OCI-LY1 (cell line): ENCODE measurements around the gene SCAF11.

ENCODE experiments used
- H2AFZ ChIP-seq: fragments of 200-600 bp; sonication (generic), shearing (Covaris generic); 2 replicates; pipeline ENCODE4 v1.6.0; 2014; ENCODE audit warnings: antibody characterized with exemption, mild to moderate bottlenecking, low read length
- H3F3A ChIP-seq: fragments of 200-600 bp; sonication (generic), shearing (Covaris generic); 2 replicates; pipeline ENCODE4 v1.6.0; 2014; ENCODE audit warnings: mild to moderate bottlenecking, antibody characterized with exemption, low read length, moderate library complexity; ENCODE audit not compliant: insufficient read depth
- H3K27ac ChIP-seq: fragments of 200-600 bp; sonication (generic); 2 replicates; pipeline ENCODE4 v1.5.1; 2014; ENCODE audit warnings: low read length, mixed run types, mild to moderate bottlenecking, low read depth; ENCODE audit not compliant: poor library complexity, severe bottlenecking
- H3K27me3 ChIP-seq: fragments of 200-600 bp; sonication (generic); 2 replicates; pipeline ENCODE4 v1.6.0; 2014; ENCODE audit warnings: antibody characterized with exemption, mild to moderate bottlenecking, low read length, moderate library complexity; ENCODE audit not compliant: insufficient read depth
- H3K36me3 ChIP-seq: fragments of 200-600 bp; sonication (generic); 2 replicates; pipeline ENCODE4 v1.6.1; 2014; ENCODE audit warnings: mild to moderate bottlenecking, antibody characterized with exemption, low read length, moderate library complexity, mixed read lengths; ENCODE audit not compliant: insufficient read depth
- H3K4me1 ChIP-seq: fragments of 200-600 bp; sonication (generic); 2 replicates; pipeline ENCODE4 v1.5.1; 2014; ENCODE audit warnings: mild to moderate bottlenecking, low read length, moderate library complexity; ENCODE audit not compliant: insufficient read depth, severe bottlenecking
- H3K4me2 ChIP-seq: fragments of 200-600 bp; sonication (generic), shearing (Covaris generic); 2 replicates; pipeline ENCODE4 v1.6.1; 2014; ENCODE audit warnings: low read length
- H3K4me3 ChIP-seq: fragments of 200-600 bp; sonication (generic); 2 replicates; pipeline ENCODE4 v1.5.1; 2014; ENCODE audit warnings: low read length, low read depth, mild to moderate bottlenecking, mixed read lengths; ENCODE audit not compliant: poor library complexity, severe bottlenecking
- H3K79me2 ChIP-seq: fragments of 200-600 bp; shearing (Covaris generic); 2 replicates; pipeline ENCODE4 v1.6.1; 2016; ENCODE audit warnings: mixed run types, low read length, mixed read lengths; ENCODE audit not compliant: insufficient read depth
- H3K9ac ChIP-seq: fragments of 200-600 bp; sonication (generic), shearing (Covaris generic); 2 replicates; pipeline ENCODE4 v1.6.1; 2014; ENCODE audit warnings: mild to moderate bottlenecking, low read length, mixed read lengths
- H3K9me2 ChIP-seq: fragments of 200-600 bp; sonication (generic), shearing (Covaris generic); 2 replicates; pipeline ENCODE4 v1.6.1; 2014; ENCODE audit warnings: low read depth, mild to moderate bottlenecking, low read length, mixed read lengths
- H3K9me3 ChIP-seq: fragments of 200-600 bp; shearing (Covaris generic); 2 replicates; pipeline ENCODE4 v1.6.1; 2014; ENCODE audit warnings: low read length, mixed read lengths
- H4K20me1 ChIP-seq: fragments of 200-600 bp; sonication (generic), shearing (Covaris generic); 2 replicates; pipeline ENCODE4 v1.6.0; 2016; ENCODE audit warnings: mild to moderate bottlenecking, low read length; ENCODE audit not compliant: insufficient read depth
- CTCF ChIP-seq: fragments of 200-600 bp; sonication (generic), shearing (Covaris generic); IDR thresholded peaks from 2 replicates; pipeline ENCODE4 v1.5.1; 2017; ENCODE audit warnings: mild to moderate bottlenecking, antibody characterized with exemption, low read length, moderate library complexity, mixed read lengths
- EZH2 ChIP-seq: fragments of 200-600 bp; sonication (generic), shearing (Covaris generic); IDR thresholded peaks from 2 replicates; pipeline ENCODE4 v1.8.0; 2017; ENCODE audit warnings: borderline replicate concordance, mixed run types, mild to moderate bottlenecking, antibody characterized with exemption, low read length, moderate library complexity, mixed read lengths

Gene SCAF11

GRCh38 chr12:45986641-45987339, 3.6 kb downstream of the SCAF11 start:
- H4K20me1 ChIP-seq, result no peaks in the 10 kb centered on the region
- peaks cover 52% of the 10 kb centered on the region for H3K36me3 ChIP-seq
- H3K9ac ChIP-seq, result peak overlapping the region; percentile 97; the same call in 1 of the 2 replicates
- peak overlapping the region; percentile 63 for H3K27ac ChIP-seq
- peaks cover 49% of the 10 kb centered on the region for H3K4me1 ChIP-seq
- no peaks in the 10 kb centered on the region for H3K27me3 ChIP-seq
- H3K9me3 ChIP-seq, result no peaks in the 10 kb centered on the region
- no peak overlapping the region for H2AFZ ChIP-seq
- peak overlapping the region; percentile 88 for H3K4me2 ChIP-seq
- no peaks in the 10 kb centered on the region for H3K9me2 ChIP-seq
- H3K4me3 ChIP-seq, result peak overlapping the region; percentile 91
- H3F3A ChIP-seq, result no peaks in the 10 kb centered on the region
- TF ChIP-seq EZH2 (no peak), CTCF (no peak)
- peaks cover 78% of the 10 kb centered on the region for H3K79me2 ChIP-seq

- Histone ChIP-seq H3K4me3 (no peak overlapping the region), H3K79me2 (peaks cover 99% of the 10 kb centered on the region), H3F3A (no peaks in the 10 kb centered on the region), H3K27me3 (no peaks in the 10 kb centered on the region), H3K9me3 (peaks cover 2% of the 10 kb centered on the region; the same call in 1 of the 2 replicates), H2AFZ (no peak overlapping the region), H3K4me1 (peaks cover 18% of the 10 kb centered on the region), H3K4me2 (no peak overlapping the region), H3K36me3 (peaks cover 67% of the 10 kb centered on the region), H4K20me1 (no peaks in the 10 kb centered on the region), H3K9me2 (no peaks in the 10 kb centered on the region), H3K27ac (no peak overlapping the region), H3K9ac (no peak overlapping the region)
- TF ChIP-seq CTCF, result no peak
- no peak for TF ChIP-seq EZH2
Measured at GRCh38 chr12:45981075-45981837, 9.1 kb downstream of the SCAF11 start.

GRCh38 chr12:45980540-45980939, 9.8 kb downstream of the SCAF11 start:
- Histone ChIP-seq H4K20me1 (no peaks in the 10 kb centered on the region), H3K4me3 (no peak overlapping the region), H3K9me3 (peaks cover 2% of the 10 kb centered on the region; the same call in 1 of the 2 replicates)

More at GRCh38 chr12:45980540-45980939, 9.8 kb downstream of the SCAF11 start:
- no peak overlapping the region for H3K27ac ChIP-seq
- H3K4me1 ChIP-seq, result peaks cover 13% of the 10 kb centered on the region
- no peak overlapping the region for H3K9ac ChIP-seq
- peaks cover 99% of the 10 kb centered on the region for H3K79me2 ChIP-seq
- H3F3A ChIP-seq, result no peaks in the 10 kb centered on the region
- peaks cover 61% of the 10 kb centered on the region for H3K36me3 ChIP-seq
- H2AFZ ChIP-seq, result no peak overlapping the region
- TF ChIP-seq EZH2 (no peak), CTCF (no peak)
- H3K27me3 ChIP-seq, result no peaks in the 10 kb centered on the region
- H3K4me2 ChIP-seq, result no peak overlapping the region
- H3K9me2 ChIP-seq, result no peaks in the 10 kb centered on the region
